ENCODE measurements around the gene PKP4. TPM values are rescaled to one million over a fixed set of nuclear protein-coding genes. Genes with fewer than 3 reads are reported as not detected.

PKP4 gene
- total and polyA plus RNA-seq, 9 of the 15 experiments (the other 6 are each of a cell fraction or from before 2014, with no cell fraction given), result 24.6 to 99.1 (median 74.0) TPM

GRCh38 chr2:158478816-158479215, 22.1 kb downstream of the PKP4 start (continued):
- TF ChIP-seq ZBTB33 (CRISPR knock-in tag; IDR thresholded peaks at IDR 0.05) (no peak), HEY1 (CRISPR knock-in tag; IDR thresholded peaks at IDR 0.05; ENCODE audit: borderline replicate concordance) (no peak), PHF20 (IDR thresholded peaks at IDR 0.05; ENCODE audit: partially characterized antibody) (no peak), RUNX1 (IDR thresholded peaks at IDR 0.05; ENCODE audit: low read depth) (no peak), SRSF7 (optimal IDR thresholded peaks at IDR 0.05; ENCODE audit: low read depth, low read length) (no peak), EHMT2 (IDR thresholded peaks at IDR 0.05) (no peak), ZC3H11A (IDR thresholded peaks at IDR 0.05; ENCODE audit: low read depth, low read length) (no peak), ZNF354B (CRISPR knock-in tag; IDR thresholded peaks at IDR 0.05) (no peak), NFE2L1 (tag; IDR thresholded peaks at IDR 0.05; ENCODE audit: borderline replicate concordance, low read depth) (no peak)

DNA sequence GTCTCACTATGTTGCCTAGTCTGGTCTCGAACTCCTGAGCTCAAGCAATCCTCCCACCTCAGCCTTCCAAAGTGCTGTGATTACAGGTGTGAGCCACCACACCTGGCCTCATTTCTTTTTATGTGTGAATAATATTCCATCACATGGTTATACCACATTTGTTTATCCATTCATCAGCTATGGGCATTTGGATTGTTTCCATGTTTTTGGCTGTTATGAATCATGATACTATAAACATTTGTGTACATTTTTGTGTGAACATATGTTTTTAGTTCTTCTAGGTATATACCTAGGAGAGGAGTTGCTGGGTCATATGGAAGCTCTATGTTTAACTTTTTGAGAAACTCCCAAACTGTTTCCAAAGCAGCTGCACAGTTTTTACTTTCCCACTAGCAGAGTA, 24.4 kb downstream of the PKP4 start:
- ChIA-PET POLR2A (no interaction called here), CTCF (ENCODE audit: low intra/inter-chr PET ratio) (no interaction called here)
- no peak for FAIRE-seq
- intact Hi-C loops (cut with micrococcal nuclease) (no loop called here), in situ Hi-C loops (cut with MboI) (no loop called here)
- H3K4me1 ChIP-seq (replicated peaks in 1 of 2; ENCODE audit: control insufficient read depth in 2 of 2, insufficient read depth in 2 of 2, low read length in 2 of 2), result no peaks in the 10 kb centered on the region; a peak in 2 of 5 replicates
- H2AFZ ChIP-seq (ENCODE audit: low read depth, low read length), result no peak overlapping the region
- no peak overlapping the region for H3K27ac ChIP-seq (ENCODE audit: extremely low read depth, low read depth, low read length)
- H3K4me2 ChIP-seq (ENCODE audit: insufficient read depth, low read length), result no peak overlapping the region
- 93% methylated on average over 1 of the region's 1 CpG for WGBS (ENCODE audit: insufficient coverage, low coverage, missing lambda C conversion rate)
- no peaks in the 10 kb centered on the region for H3K27me3 ChIP-seq (ENCODE audit: control insufficient read depth in 2 of 2, insufficient read depth in 2 of 2, low read length in 2 of 2)
- ATAC-seq, result no peak
- no TSS peak for BruUV-seq (replicated peaks)
- H3K9me3 ChIP-seq (replicated peaks; ENCODE audit: control insufficient read depth, insufficient read depth, low read depth, low read length), result no peaks in the 10 kb centered on the region
- no peak for DNase-seq (ENCODE audit: extremely low read depth in 1 of 4, low spot score in 3 of 4)
- no peaks in the 10 kb centered on the region for H4K20me1 ChIP-seq (replicated peaks; ENCODE audit: control insufficient read depth, insufficient read depth, low read length)
- H3K9ac ChIP-seq (ENCODE audit: insufficient read depth in 1 of 2, low read depth in 2 of 2, low read length in 2 of 2), result no peak overlapping the region
- no peaks in the 10 kb centered on the region for H3K9me1 ChIP-seq (ENCODE audit: control insufficient read depth, insufficient read depth, low read length)
- peaks cover 68% of the 10 kb centered on the region for H3K79me2 ChIP-seq (ENCODE audit: control insufficient read depth, insufficient read depth, low read length)
- peaks cover 7% of the 10 kb centered on the region; the same call in 2 of the 3 replicates for H3K36me3 ChIP-seq (ENCODE audit: control insufficient read depth, insufficient read depth, low read length)
- H3K4me3 ChIP-seq, result no peak overlapping the region
- TF ChIP-seq DLX4 (CRISPR knock-in tag; IDR thresholded peaks at IDR 0.05) (no peak), ZNF384 (IDR thresholded peaks at IDR 0.05; ENCODE audit: low read depth, low read length) (no peak), PTRF (tag; IDR thresholded peaks at IDR 0.05) (no peak), TEAD4 (IDR thresholded peaks at IDR 0.05; ENCODE audit: low read length) (no peak), TEAD4 (CRISPR knock-in tag; IDR thresholded peaks at IDR 0.05; ENCODE audit: borderline replicate concordance) (no peak), FOXK1 (CRISPR knock-in tag; IDR thresholded peaks at IDR 0.05; ENCODE audit: borderline replicate concordance) (no peak), ZNF586 (CRISPR knock-in tag; conservative IDR thresholded peaks at IDR 0.05) (no peak), ZSCAN29 (IDR thresholded peaks at IDR 0.05) (no peak), NBN (IDR thresholded peaks at IDR 0.05; ENCODE audit: low read depth) (no peak), ZNF232 (CRISPR knock-in tag; IDR thresholded peaks at IDR 0.05) (no peak), ZBTB17 (CRISPR knock-in tag; IDR thresholded peaks at IDR 0.05) (no peak), RBM17 (IDR thresholded peaks at IDR 0.05; ENCODE audit: borderline replicate concordance, low read depth, low read length) (no peak), KDM4B (IDR thresholded peaks at IDR 0.05; ENCODE audit: borderline replicate concordance in 2 of 2, low read depth in 1 of 2) (no peak), TFAM (CRISPR knock-in tag; conservative IDR thresholded peaks at IDR 0.05) (no peak)
